Trophoblast cell (in vitro differentiated cells and primary cell): Measurements from ENCODE around the gene NR1D1.

ENCODE experiments used
- DNase-seq, 2 donors: peaks; one replicate each; pipeline ENCODE4 v3.0.0-alpha.2; 2016
- H2AFZ ChIP-seq: 2 replicates; pipeline ENCODE4 v1.6.1; 2013; ENCODE audit warnings: low read length, moderate library complexity, mild to moderate bottlenecking; ENCODE audit not compliant: insufficient read depth, poor library complexity
- H2AK5ac ChIP-seq: 2 replicates; pipeline ENCODE4 v1.6.1; 2013; ENCODE audit warnings: mild to moderate bottlenecking, low read length
- H2BK120ac ChIP-seq: 2 replicates; pipeline ENCODE4 v1.6.1; 2013; ENCODE audit warnings: low read length, mild to moderate bottlenecking, moderate library complexity; ENCODE audit not compliant: insufficient read depth, poor library complexity
- H2BK12ac ChIP-seq: 2 replicates; pipeline ENCODE4 v1.6.1; 2013; ENCODE audit warnings: mild to moderate bottlenecking, low read length, moderate library complexity
- H2BK5ac ChIP-seq: 2 replicates; pipeline ENCODE4 v1.6.1; 2013; ENCODE audit warnings: low read length, low read depth, moderate library complexity, mild to moderate bottlenecking; ENCODE audit not compliant: poor library complexity
- H3K14ac ChIP-seq: 2 replicates; pipeline ENCODE4 v1.6.1; 2013; ENCODE audit warnings: mild to moderate bottlenecking, low read length
- H3K18ac ChIP-seq: 2 replicates; pipeline ENCODE4 v1.6.1; 2013; ENCODE audit warnings: mild to moderate bottlenecking, low read length
- H3K23ac ChIP-seq: 2 replicates; pipeline ENCODE4 v1.6.1; 2013; ENCODE audit warnings: low read length
- H3K27ac ChIP-seq: 2 replicates; pipeline ENCODE4 v1.5.1; 2013; ENCODE audit warnings: low read depth, mild to moderate bottlenecking, inconsistent platforms, low read length, moderate library complexity
- H3K27me3 ChIP-seq: 2 replicates; pipeline ENCODE4 v1.6.1; 2013; ENCODE audit warnings: inconsistent platforms, mild to moderate bottlenecking, low read length, moderate library complexity; ENCODE audit not compliant: insufficient read depth
- H3K36me3 ChIP-seq, 2 experiments: 1 replicate in 1 of 2; 2 replicates in 1 of 2; pipeline ENCODE4 v1.6.1; 2013; ENCODE audit warnings: low read length in 2 of 2, mild to moderate bottlenecking in 2 of 2, moderate library complexity in 1 of 2; ENCODE audit not compliant: insufficient read depth in 2 of 2, control insufficient read depth in 1 of 2
- H3K4ac ChIP-seq: 2 replicates; pipeline ENCODE4 v1.6.1; 2013; ENCODE audit warnings: low read depth, mild to moderate bottlenecking, low read length, moderate library complexity
- H3K4me1 ChIP-seq, 2 experiments: 1 replicate in 1 of 2; 2 replicates in 1 of 2; pipeline ENCODE4 v1.6.1; 2013; ENCODE audit warnings: low read length in 2 of 2, mild to moderate bottlenecking in 2 of 2, moderate library complexity in 1 of 2; ENCODE audit not compliant: insufficient read depth in 2 of 2, control insufficient read depth in 1 of 2
- H3K4me2 ChIP-seq: 2 replicates; pipeline ENCODE4 v1.6.1; 2013; ENCODE audit warnings: inconsistent platforms, mild to moderate bottlenecking, low read length, moderate library complexity
- H3K4me3 ChIP-seq: 2 replicates; pipeline ENCODE4 v1.5.1; 2013; ENCODE audit warnings: mild to moderate bottlenecking, low read depth, low read length, inconsistent platforms
- H3K79me1 ChIP-seq: one replicate; pipeline ENCODE4 v1.6.1; 2013; ENCODE audit warnings: low read length
- H3K79me2 ChIP-seq: 2 replicates; pipeline ENCODE4 v1.6.1; 2013; ENCODE audit warnings: low read length, mild to moderate bottlenecking; ENCODE audit not compliant: control insufficient read depth, insufficient read depth, poor library complexity
- H3K9ac ChIP-seq: 2 replicates; pipeline ENCODE4 v1.6.1; 2013; ENCODE audit warnings: mild to moderate bottlenecking, low read length
- H3K9me3 ChIP-seq: 2 replicates; pipeline ENCODE4 v1.6.1; 2013; ENCODE audit warnings: low read depth, mild to moderate bottlenecking, control low read depth, inconsistent platforms, low read length; ENCODE audit not compliant: insufficient read depth
- H4K12ac ChIP-seq: 2 replicates; pipeline ENCODE4 v1.6.1; 2013; ENCODE audit warnings: low read depth, mild to moderate bottlenecking, low read length, moderate library complexity
- H4K8ac ChIP-seq: 2 replicates; pipeline ENCODE4 v1.6.1; 2013; ENCODE audit warnings: low read depth, mild to moderate bottlenecking, low read length, moderate library complexity
- H4K91ac ChIP-seq: one replicate; pipeline ENCODE4 v1.6.1; 2013; ENCODE audit warnings: low read depth, mild to moderate bottlenecking, low read length, moderate library complexity
- WGBS: extraction: QIAGEN DNeasy Blood & Tissue Kit; methylation state at CpG from one replicate; pipeline ENCODE4 v1.1.7; 2013; ENCODE audit warnings: missing lambda C conversion rate; ENCODE audit not compliant: insufficient read length, insufficient coverage; ENCODE audit errors: extremely low coverage; 5-methylcytosine and 5-hydroxymethylcytosine counted together

NR1D1 gene

DNA sequence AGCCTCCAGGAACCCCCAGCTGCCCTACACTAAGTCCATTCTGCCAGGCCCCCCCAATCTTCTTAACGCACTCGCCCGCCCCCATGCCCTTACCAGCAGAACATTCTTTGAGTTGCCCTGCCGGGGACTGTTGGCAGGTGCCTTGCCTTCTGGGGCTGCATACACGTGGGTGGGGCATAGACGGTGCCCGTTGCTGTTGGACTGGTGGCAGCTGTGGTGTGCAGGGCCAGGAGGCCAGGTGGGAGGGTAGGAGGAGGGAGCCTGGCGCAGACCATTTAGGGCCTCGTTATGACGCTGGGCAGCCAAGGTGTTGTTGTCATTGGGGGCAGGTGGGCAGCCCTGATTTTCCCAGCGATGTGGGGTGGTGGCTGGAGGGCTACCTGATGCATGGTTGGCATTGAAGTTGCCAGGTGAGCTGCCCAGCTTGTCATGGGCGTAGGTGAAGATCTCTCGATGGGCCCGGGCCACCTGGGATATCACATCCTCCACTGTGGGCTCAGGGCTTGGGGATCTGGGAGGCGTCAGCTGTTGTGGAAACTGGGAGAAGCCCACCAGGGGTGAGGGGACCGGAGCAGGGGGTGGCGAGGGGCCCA is 4.9 kb downstream of the NR1D1 start:
- peaks cover 7% of the 10 kb centered on the region for H3K79me1 ChIP-seq
- no peak overlapping the region for H4K8ac ChIP-seq
- no peak overlapping the region for H3K14ac ChIP-seq
- WGBS, result no CpG with 5 or more reads among the region's 17 CpGs
- H3K4me1 ChIP-seq, result peaks cover 18 to 27% of the 10 kb centered on the region in 2 experiments
- no peaks in the 10 kb centered on the region for H3K27me3 ChIP-seq
- no peak overlapping the region for H3K4me3 ChIP-seq
- H3K36me3 ChIP-seq, result peaks cover 13% of the 10 kb centered on the region in 2 experiments
- H2AFZ ChIP-seq, result no peak overlapping the region
- no peak for DNase-seq
- H3K9ac ChIP-seq, result no peak overlapping the region
- H3K4me2 ChIP-seq, result no peak overlapping the region
- no peak overlapping the region for H4K91ac ChIP-seq
- no peak overlapping the region for H2BK5ac ChIP-seq
- H3K79me2 ChIP-seq, result no peaks in the 10 kb centered on the region
- H3K27ac ChIP-seq, result no peak overlapping the region
- H2BK12ac ChIP-seq, result no peak overlapping the region
- H3K4ac ChIP-seq, result no peak overlapping the region
- peaks cover 2% of the 10 kb centered on the region for H3K9me3 ChIP-seq
- no peak overlapping the region for H3K23ac ChIP-seq
- no peak overlapping the region for H2AK5ac ChIP-seq
- no peak overlapping the region for H4K12ac ChIP-seq
- H3K18ac ChIP-seq, result no peak overlapping the region
- no peak overlapping the region for H2BK120ac ChIP-seq

DNA sequence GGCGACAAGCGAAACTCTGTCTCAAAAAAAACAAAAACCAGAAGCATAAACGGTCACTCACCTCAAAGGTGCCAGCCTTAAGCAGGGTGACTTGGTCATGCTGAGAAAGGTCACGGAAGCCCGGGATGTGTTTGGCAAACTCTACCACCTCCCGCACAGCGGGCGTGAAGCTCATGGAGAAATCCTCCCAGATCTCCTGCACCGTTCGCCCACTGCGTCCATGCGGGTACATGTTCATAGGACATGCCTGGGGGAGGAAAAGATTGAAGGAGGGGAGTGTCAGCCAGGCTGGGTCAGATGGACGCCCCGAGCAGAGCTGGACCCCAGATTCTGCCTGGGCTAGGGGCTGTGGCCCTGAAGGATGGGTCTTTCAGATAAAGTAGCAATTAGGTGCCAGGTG is 5.5 kb downstream of the NR1D1 start:
- H3K9ac ChIP-seq, result no peak overlapping the region
- no peak overlapping the region for H2AK5ac ChIP-seq
- H3K4me2 ChIP-seq, result no peak overlapping the region
- no peak overlapping the region for H3K4me3 ChIP-seq
- H2BK12ac ChIP-seq, result no peak overlapping the region
- H3K79me2 ChIP-seq, result no peaks in the 10 kb centered on the region
- H3K9me3 ChIP-seq, result peaks cover 2% of the 10 kb centered on the region
- no peak overlapping the region for H4K8ac ChIP-seq
- H3K4ac ChIP-seq, result no peak overlapping the region
- H3K23ac ChIP-seq, result no peak overlapping the region
- no peak overlapping the region for H4K12ac ChIP-seq
- peaks cover 14 to 21% of the 10 kb centered on the region in 2 experiments for H3K4me1 ChIP-seq
- H3K14ac ChIP-seq, result no peak overlapping the region
- H3K27ac ChIP-seq, result no peak overlapping the region
- peaks cover 5% of the 10 kb centered on the region for H3K79me1 ChIP-seq
- H3K18ac ChIP-seq, result no peak overlapping the region
- H4K91ac ChIP-seq, result no peak overlapping the region
- no peak overlapping the region for H2AFZ ChIP-seq
- no peaks in the 10 kb centered on the region for H3K27me3 ChIP-seq
- peaks cover 13% of the 10 kb centered on the region in 2 experiments for H3K36me3 ChIP-seq
- H2BK5ac ChIP-seq, result no peak overlapping the region
- DNase-seq, result no peak
- WGBS, result no CpG with 5 or more reads among the region's 14 CpGs
- no peak overlapping the region for H2BK120ac ChIP-seq

DNA sequence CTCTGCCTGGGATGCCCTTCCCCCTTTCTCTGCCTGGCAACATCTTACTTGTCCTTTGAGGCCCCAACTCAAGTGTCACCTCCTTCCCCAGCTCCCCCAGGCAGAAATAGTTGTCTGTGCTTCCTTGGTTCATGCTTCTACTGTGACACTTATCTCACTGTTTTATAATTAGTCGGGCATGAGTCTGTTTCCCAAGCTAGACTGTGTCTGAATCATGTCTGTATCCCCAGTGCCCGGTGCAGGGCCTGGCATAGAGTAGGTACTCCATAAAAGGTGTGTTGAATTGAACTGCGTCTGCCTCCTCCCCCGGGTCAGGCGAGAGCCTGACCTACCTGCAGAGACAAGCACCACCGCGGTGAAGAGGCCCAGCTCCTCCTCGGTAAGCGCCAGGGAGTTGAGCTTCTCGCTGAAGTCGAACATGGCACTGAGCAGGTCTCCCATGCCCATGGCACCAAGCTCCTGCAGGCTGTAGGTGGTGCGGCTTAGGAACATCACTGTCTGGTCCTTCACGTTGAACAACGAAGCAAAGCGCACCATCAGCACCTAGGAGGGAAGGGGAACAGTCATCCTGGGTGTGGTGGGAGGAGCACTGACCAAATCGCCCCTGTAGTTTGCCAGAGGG is 6.7 kb downstream of the NR1D1 start:
- no peak overlapping the region for H3K4ac ChIP-seq
- peaks cover 2% of the 10 kb centered on the region for H3K79me1 ChIP-seq
- no peak overlapping the region for H3K27ac ChIP-seq
- peaks cover 4 to 9% of the 10 kb centered on the region in 2 experiments for H3K4me1 ChIP-seq
- no peak overlapping the region for H2BK5ac ChIP-seq
- H2BK12ac ChIP-seq, result no peak overlapping the region
- H4K91ac ChIP-seq, result no peak overlapping the region
- H3K9ac ChIP-seq, result no peak overlapping the region
- no peak overlapping the region for H2AK5ac ChIP-seq
- H3K79me2 ChIP-seq, result no peaks in the 10 kb centered on the region
- no peaks in the 10 kb centered on the region for H3K27me3 ChIP-seq
- H3K23ac ChIP-seq, result no peak overlapping the region
- H2AFZ ChIP-seq, result no peak overlapping the region
- DNase-seq, result no peak
- no CpG with 5 or more reads among the region's 16 CpGs for WGBS
- H4K8ac ChIP-seq, result no peak overlapping the region
- H3K4me2 ChIP-seq, result no peak overlapping the region
- no peak overlapping the region for H3K4me3 ChIP-seq
- no peak overlapping the region for H4K12ac ChIP-seq
- no peak overlapping the region for H2BK120ac ChIP-seq
- H3K18ac ChIP-seq, result no peak overlapping the region
- H3K9me3 ChIP-seq, result peaks cover 2% of the 10 kb centered on the region
- no peak overlapping the region for H3K14ac ChIP-seq
- H3K36me3 ChIP-seq, result peaks cover 16 to 19% of the 10 kb centered on the region in 2 experiments

GRCh38 chr17:40093005-40093579 is 7.3 kb downstream of the NR1D1 start:
- Histone ChIP-seq H2BK5ac (no peak overlapping the region), H3K27me3 (no peaks in the 10 kb centered on the region), H3K9ac (no peak overlapping the region), H4K8ac (no peak overlapping the region), H3K4ac (no peak overlapping the region), H3K36me3 (peaks cover 19 to 21% of the 10 kb centered on the region in 2 experiments), H2BK12ac (no peak overlapping the region), H2BK120ac (no peak overlapping the region), H4K12ac (no peak overlapping the region), H2AFZ (no peak overlapping the region), H3K23ac (no peak overlapping the region), H4K91ac (no peak overlapping the region), H3K4me3 (no peak overlapping the region), H3K27ac (no peak overlapping the region), H3K4me2 (no peak overlapping the region), H3K14ac (no peak overlapping the region), H3K4me1 (peaks cover 0 to 3% of the 10 kb centered on the region in 2 experiments), H3K9me3 (peaks cover 1% of the 10 kb centered on the region), H2AK5ac (no peak overlapping the region), H3K79me2 (no peaks in the 10 kb centered on the region), H3K79me1 (no peaks in the 10 kb centered on the region), H3K18ac (no peak overlapping the region)
- no CpG with 5 or more reads among the region's 29 CpGs for WGBS
- DNase-seq, result no peak
